SK-N-SH (cell line): ENCODE results near the gene AKAP9. TPM values are rescaled to one million over a fixed set of nuclear protein-coding genes. Genes with fewer than 3 reads are reported as not detected.
"Not testable (repeated sequence)": the region's sequence is repeated elsewhere in the genome, so short reads cannot be mapped to it uniquely, and the experiment has no call there.

Source experiments
- CTCF ChIA-PET: fragments of 300-600, 350-600 bp; formaldehyde crosslinking; extraction: SDS; loops from one replicate; lab custom pipeline; 2021; lab: Yijun Ruan, JAX
- POLR2A ChIA-PET: fragments of 350-600 bp; sonication (Branson Sonifier 250); formaldehyde crosslinking; extraction: SDS; loops from one replicate; lab custom pipeline; 2020; ENCODE audit warnings: antibody characterized with exemption, inconsistent platforms; lab: Yijun Ruan, JAX
- DNase-seq: peaks from one replicate; pipeline ENCODE4 v3.0.0; 2012
- H2AFZ ChIP-seq: fragments of 200-600 bp; sonication (generic); 2 replicates; pipeline ENCODE4 v1.8.1; 2016; ENCODE audit warnings: antibody characterized with exemption, mild to moderate bottlenecking, low read depth
- H3F3A ChIP-seq: fragments of 200-600 bp; sonication (generic); replicated peaks from 2 replicates; pipeline ENCODE3; 2016; ENCODE audit warnings: antibody characterized with exemption, mild to moderate bottlenecking; ENCODE audit not compliant: insufficient read depth
- H3K27ac ChIP-seq, 2 experiments: fragments of 200-500 bp in 1 of 2; fragments of 200-600 bp in 1 of 2; sonication (Bioruptor generic) in 1 of 2; sonication (generic), shearing (Covaris generic) in 1 of 2; 2 replicates each; pipeline versions ENCODE4 v1.5.1 to v1.6.1; 2014 to 2016; ENCODE audit warnings: low read depth in 2 of 2, inconsistent platforms in 1 of 2, low read length in 1 of 2, mild to moderate bottlenecking in 1 of 2, mixed read lengths in 1 of 2
- H3K27me3 ChIP-seq: fragments of 200-600 bp; sonication (generic), shearing (Covaris generic); 2 replicates; pipeline ENCODE4 v1.6.1; 2016; ENCODE audit warnings: mixed run types; ENCODE audit not compliant: insufficient read depth
- H3K36me3 ChIP-seq, 2 experiments: fragments of 200-500 bp in 1 of 2; fragments of 200-600 bp in 1 of 2; sonication (Bioruptor generic) in 1 of 2; sonication (generic) in 1 of 2; replicated peaks in 1 of 2; 2 replicates each; pipeline versions ENCODE3 to v1.5.1; 2014 to 2016; ENCODE audit warnings: low read length in 1 of 2, mild to moderate bottlenecking in 1 of 2; ENCODE audit not compliant: insufficient read depth in 2 of 2, control insufficient read depth in 1 of 2
- H3K4me1 ChIP-seq, 2 experiments: fragments of 200-500 bp in 1 of 2; fragments of 200-600 bp in 1 of 2; sonication (Bioruptor generic) in 1 of 2; sonication (generic), shearing (Covaris generic) in 1 of 2; 2 replicates each; pipeline versions ENCODE4 v1.5.1 to v1.6.1; 2014 to 2016; ENCODE audit warnings: low read depth in 1 of 2, low read length in 1 of 2, mixed run types in 1 of 2; ENCODE audit not compliant: insufficient read depth in 2 of 2, control insufficient read depth in 1 of 2
- H3K4me2 ChIP-seq: fragments of 200-600 bp; sonication (generic), shearing (Covaris generic); 2 replicates; pipeline ENCODE4 v1.6.1; 2017; ENCODE audit warnings: mixed run types
- H3K4me3 ChIP-seq, 2 experiments: fragments of 200-500 bp in 1 of 2; fragments of 200-600 bp in 1 of 2; sonication (Bioruptor generic) in 1 of 2; sonication (generic), shearing (Covaris generic) in 1 of 2; 2 replicates each; pipeline versions ENCODE4 v1.5.1 to v1.8.1; 2014 to 2016; ENCODE audit warnings: low read depth in 2 of 2, inconsistent platforms in 1 of 2, low read length in 1 of 2, mild to moderate bottlenecking in 1 of 2, mixed read lengths in 1 of 2, moderate library complexity in 1 of 2
- H3K79me2 ChIP-seq: fragments of 200-600 bp; sonication (generic); 2 replicates; pipeline ENCODE4 v1.8.1; 2017; ENCODE audit warnings: mild to moderate bottlenecking; ENCODE audit not compliant: insufficient read depth
- H3K9ac ChIP-seq: fragments of 200-600 bp; sonication (generic); 2 replicates; pipeline ENCODE4 v1.6.1; 2017; ENCODE audit warnings: mixed run types
- H3K9me2 ChIP-seq: fragments of 200-600 bp; sonication (generic); 2 replicates; pipeline ENCODE4 v1.6.1; 2017; ENCODE audit warnings: mixed run types
- H3K9me3 ChIP-seq: fragments of 200-600 bp; sonication (generic); 2 replicates; pipeline ENCODE4 v1.6.1; 2017; ENCODE audit warnings: mixed run types, mild to moderate bottlenecking, moderate library complexity
- H4K20me1 ChIP-seq: fragments of 200-600 bp; sonication (generic); 2 replicates; pipeline ENCODE4 v1.6.1; 2017; ENCODE audit warnings: mild to moderate bottlenecking, mixed run types; ENCODE audit not compliant: insufficient read depth
- CHD2 ChIP-seq: fragments of 150-350 bp; IDR thresholded peaks from 2 replicates; pipeline ENCODE4 v1.6.1; 2018; ENCODE audit warnings: low read length; ENCODE audit not compliant: partially characterized antibody
- CTCF ChIP-seq: fragments of 200-600 bp; sonication (generic); IDR thresholded peaks from 2 replicates; pipeline ENCODE4 v1.6.1; 2017; ENCODE audit warnings: antibody characterized with exemption, mild to moderate bottlenecking, moderate library complexity
- ELF1 ChIP-seq: IDR thresholded peaks from 2 replicates; pipeline ENCODE4 v1.4.0; 2012
- EZH2phosphoT487 ChIP-seq: fragments of 200-600 bp; sonication (generic); IDR thresholded peaks from 2 replicates; pipeline ENCODE4 v1.6.1; 2017; ENCODE audit warnings: low read depth, mixed run types, mild to moderate bottlenecking, antibody characterized with exemption, moderate library complexity, borderline replicate concordance
- FOXM1 ChIP-seq: IDR thresholded peaks from 2 replicates; pipeline ENCODE4 v1.4.0; 2012; ENCODE audit warnings: low read depth, mild to moderate bottlenecking
- GABPA ChIP-seq: IDR thresholded peaks from 2 replicates; pipeline ENCODE4 v1.4.0; 2012; ENCODE audit warnings: low read depth, mild to moderate bottlenecking
- GATA2 ChIP-seq: sonication (generic); formaldehyde crosslinking; IDR thresholded peaks from 2 replicates; pipeline ENCODE4 v1.5.0; 2020; ENCODE audit warnings: mild to moderate bottlenecking, missing genetic modification reagents
- JUND ChIP-seq: IDR thresholded peaks from 2 replicates; pipeline ENCODE4 v1.4.0; 2012
- NRF1 ChIP-seq: IDR thresholded peaks from 2 replicates; pipeline ENCODE4 v1.6.1; 2012; ENCODE audit warnings: low read depth, mild to moderate bottlenecking, low read length
- POLR2AphosphoS5 ChIP-seq: IDR thresholded peaks from 2 replicates; pipeline ENCODE4 v1.6.1; 2012; ENCODE audit warnings: low read depth, low read length
- RAD21 ChIP-seq: IDR thresholded peaks from 2 replicates; pipeline ENCODE4 v1.6.1; 2012; ENCODE audit warnings: mild to moderate bottlenecking, low read length
- REST ChIP-seq: IDR thresholded peaks from 2 replicates; pipeline ENCODE4 v1.6.1; 2012; ENCODE audit warnings: mild to moderate bottlenecking, low read depth, low read length, moderate library complexity
- RXRA ChIP-seq: IDR thresholded peaks from 2 replicates; pipeline ENCODE4 v1.4.0; 2012; ENCODE audit warnings: low read depth, mild to moderate bottlenecking, borderline replicate concordance
- SIN3A ChIP-seq: IDR thresholded peaks from 2 replicates; pipeline ENCODE4 v1.6.1; 2012; ENCODE audit warnings: low read depth, mild to moderate bottlenecking, low read length, moderate library complexity, borderline replicate concordance
- TCF12 ChIP-seq: IDR thresholded peaks from 2 replicates; pipeline ENCODE4 v1.4.0; 2012
- TEAD4 ChIP-seq: IDR thresholded peaks from 2 replicates; pipeline ENCODE4 v1.4.0; 2012; ENCODE audit warnings: mild to moderate bottlenecking, borderline replicate concordance; ENCODE audit not compliant: insufficient read depth
- ZBTB33 ChIP-seq: IDR thresholded peaks from 2 replicates; pipeline ENCODE4 v1.4.0; 2012; ENCODE audit warnings: low read depth, borderline replicate concordance
- WGBS: methylation state at CpG from one replicate; pipeline ENCODE4 v1.1.6; 2017; ENCODE audit warnings: low lambda C conversion rate; 5-methylcytosine and 5-hydroxymethylcytosine counted together
- polyA plus RNA-seq, 3 experiments: library from polyadenylated mRNA; depleted of rRNA; stranded (reverse); fragments of >200 nt; gene quantifications; 2 replicates each; pipeline ENCODE4 v1.2.3, GENCODE V29; 2012

AKAP9 gene
- polyA plus RNA-seq, 1 of the 3 experiments (the other 2 are of a cell fraction): 13.1 TPM

- no peaks in the 10 kb centered on the region for H3K9me2 ChIP-seq
- no peak for DNase-seq
- no peak overlapping the region for H3K27ac ChIP-seq
- no peaks in the 10 kb centered on the region for H3K27me3 ChIP-seq
- 98% methylated on average over 3 of the region's 3 CpGs for whole genome bisulfite sequencing
- peaks cover 5% of the 10 kb centered on the region for H3F3A ChIP-seq
- no peak overlapping the region for H3K4me3 ChIP-seq
- H3K4me1 ChIP-seq: no peaks in the 10 kb centered on the region
- no peak overlapping the region for H3K9ac ChIP-seq
- peaks cover 7% of the 10 kb centered on the region; the same call in 1 of the 2 replicates for H4K20me1 ChIP-seq
- H3K36me3 ChIP-seq: peaks cover 0 to 3% of the 10 kb centered on the region in 2 experiments
- TF ChIP-seq CTCF: no peak
- TF ChIP-seq SIN3A: no peak
- TF ChIP-seq NRF1: no peak
- no peak for TF ChIP-seq ELF1
- TF ChIP-seq CHD2: no peak
- TF ChIP-seq TCF12: no peak
- no peak for TF ChIP-seq POLR2AphosphoS5
- TF ChIP-seq GATA2 (CRISPR knock-in tag): no peak
- no peak for TF ChIP-seq ZBTB33
- TF ChIP-seq JUND: no peak
- no peak for TF ChIP-seq RAD21
- TF ChIP-seq EZH2phosphoT487: no peak
- no peak for TF ChIP-seq TEAD4
- TF ChIP-seq REST: no peak
- TF ChIP-seq FOXM1: no peak
- no peak for TF ChIP-seq GABPA
- TF ChIP-seq RXRA: no peak
- ChIA-PET CTCF (no interaction called here), POLR2A (no interaction called here)
- no peaks in the 10 kb centered on the region for H3K9me3 ChIP-seq
- H3K79me2 ChIP-seq: peaks cover 89% of the 10 kb centered on the region
- H2AFZ ChIP-seq: no peak overlapping the region
- H3K4me2 ChIP-seq: no peak overlapping the region
These were observed 21.8 kb downstream of the AKAP9 start for GRCh38 chr7:91962419-91962818.

DNA sequence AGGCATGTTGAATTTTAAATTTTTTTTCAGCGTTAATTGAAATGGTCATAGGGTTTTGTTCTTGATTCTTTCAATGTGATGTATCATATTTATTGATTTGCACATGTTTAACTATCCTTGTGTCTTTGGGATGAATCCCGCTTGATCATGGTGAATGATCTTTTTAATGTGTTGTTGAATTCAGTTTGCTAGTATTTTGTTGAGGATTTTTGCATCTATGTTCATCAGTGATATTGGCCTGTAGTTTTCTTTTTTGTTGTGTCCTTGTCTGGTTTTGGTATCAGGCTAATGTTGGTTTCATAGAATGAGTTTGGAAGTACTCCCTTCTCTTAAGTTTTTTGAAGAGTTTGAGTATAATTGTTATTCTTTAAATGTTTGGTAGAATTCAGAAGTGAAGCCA lies 26.9 kb downstream of the AKAP9 start:
- H3F3A ChIP-seq, H2AFZ ChIP-seq, H3K27me3 ChIP-seq, H3K4me3 ChIP-seq, H3K27ac ChIP-seq, POLR2A ChIA-PET, H3K9me2 ChIP-seq, H3K36me3 ChIP-seq, DNase-seq, H3K4me1 ChIP-seq, H3K4me2 ChIP-seq, H3K9me3 ChIP-seq, H3K9ac ChIP-seq: not testable (repeated sequence)
- CTCF ChIA-PET: interaction anchor here (1.2 kb wide), 1 partner anchor 26 kb away, joined by 3 read pairs; no protein-coding TSS in a partner anchor
- 97% methylated on average over 2 of the region's 2 CpGs for WGBS
- Histone ChIP-seq H4K20me1 (peaks cover 31% of the 10 kb centered on the region), H3K79me2 (peaks cover 88% of the 10 kb centered on the region)
